Endothelial cell of umbilical vein (primary cell): ENCODE results near the gene MEF2D. TPM values are rescaled to one million over a fixed set of nuclear protein-coding genes. Genes with fewer than 3 reads are reported as not detected.

Source experiments
- BruUV-seq: library from RNA; stranded (reverse); fragments of 400-500 nt; replicated peaks from 2 replicates; lab custom pipeline; 2021; lab: Mats Ljungman, UMichigan
- CTCF ChIA-PET: fragments of 300-600, 350-600 bp; sonication (Branson Sonifier 250); formaldehyde crosslinking; loops from one replicate; lab custom pipeline; 2021; ENCODE audit warnings: antibody characterized with exemption, inconsistent platforms; lab: Charles Lee
- POLR2A ChIA-PET: fragments of 300-600, 350-600 bp; sonication (Branson Sonifier 250); formaldehyde crosslinking; loops from one replicate; lab custom pipeline; 2021; ENCODE audit warnings: antibody characterized with exemption, inconsistent platforms; lab: Charles Lee
- DNase-seq: peaks from one replicate; pipeline ENCODE4 v3.0.0-alpha.2; 2011; ENCODE audit warnings: low read depth, low spot score
- FAIRE-seq: peaks from 2 replicates; lab custom pipeline; 2011; peaks lifted over from hg19 to GRCh38; lab: Jason Lieb, UNC
- H2AFZ ChIP-seq: 2 replicates; pipeline ENCODE4 v1.6.0; 2012; ENCODE audit warnings: low read depth, low read length, control low read depth, inconsistent platforms
- H3K27ac ChIP-seq: 2 replicates; pipeline ENCODE4 v1.5.1; 2011; ENCODE audit warnings: low read depth, mild to moderate bottlenecking, control low read depth, low read length, moderate library complexity; ENCODE audit not compliant: insufficient read depth
- H3K27me3 ChIP-seq, 2 experiments: 2 replicates each; pipeline versions ENCODE4 v1.6.0 to v1.6.1; 2011; ENCODE audit warnings: low read length in 2 of 2, mixed read lengths in 1 of 2; ENCODE audit not compliant: control insufficient read depth in 2 of 2, insufficient read depth in 2 of 2
- H3K36me3 ChIP-seq, 2 experiments: 2 replicates in 1 of 2; 3 replicates in 1 of 2; pipeline ENCODE4 v1.5.1; 2011; ENCODE audit warnings: low read length in 2 of 2, mild to moderate bottlenecking in 1 of 2, moderate library complexity in 1 of 2; ENCODE audit not compliant: control insufficient read depth in 2 of 2, insufficient read depth in 2 of 2; ENCODE audit errors: extremely low read depth in 1 of 2
- H3K4me1 ChIP-seq: 3 replicates; pipeline ENCODE4 v1.5.1; 2011; ENCODE audit warnings: mild to moderate bottlenecking, low read length; ENCODE audit not compliant: control insufficient read depth, insufficient read depth; ENCODE audit errors: extremely low read depth
- H3K4me2 ChIP-seq: 2 replicates; pipeline ENCODE4 v1.6.1; 2011; ENCODE audit warnings: low read length, control low read depth, mixed read lengths; ENCODE audit not compliant: insufficient read depth
- H3K4me3 ChIP-seq, 3 experiments: fragments of 200-600 bp in 1 of 3; sonication (generic), shearing (Covaris generic) in 1 of 3; replicated peaks in 1 of 3; 2 replicates each; pipeline ENCODE4 v1.5.1; 2011 to 2016; ENCODE audit warnings: control low read depth in 3 of 3, low read length in 3 of 3, mild to moderate bottlenecking in 2 of 3, inconsistent platforms in 1 of 3, low read depth in 1 of 3, moderate library complexity in 1 of 3; ENCODE audit not compliant: insufficient read depth in 1 of 3
- H3K79me2 ChIP-seq: 2 replicates; pipeline ENCODE4 v1.6.0; 2012; ENCODE audit warnings: low read length, inconsistent platforms; ENCODE audit not compliant: control insufficient read depth, insufficient read depth
- H3K9ac ChIP-seq: replicated peaks from 2 replicates; pipeline ENCODE3; 2011; ENCODE audit warnings: low read length, control low read depth; ENCODE audit not compliant: insufficient read depth; ENCODE audit errors: extremely low read depth
- H3K9me1 ChIP-seq: replicated peaks from 3 replicates; pipeline ENCODE4 v1.6.0; 2011; ENCODE audit warnings: mild to moderate bottlenecking, low read length; ENCODE audit not compliant: control insufficient read depth, insufficient read depth; ENCODE audit errors: extremely low read depth
- H3K9me3 ChIP-seq: replicated peaks from 2 replicates; pipeline ENCODE4 v1.5.1; 2012; ENCODE audit warnings: low read length, inconsistent platforms; ENCODE audit not compliant: control insufficient read depth, insufficient read depth
- H4K20me1 ChIP-seq: replicated peaks from 2 replicates; pipeline ENCODE3; 2011; ENCODE audit warnings: mild to moderate bottlenecking, low read length; ENCODE audit not compliant: control insufficient read depth, insufficient read depth; ENCODE audit errors: extremely low read depth
- CTCF ChIP-seq, 2 donors: IDR thresholded peaks; 1 replicate in 1 of 2; 2 replicates in 1 of 2; pipeline ENCODE4 v1.5.1; 2011; ENCODE audit warnings: low read length in 2 of 2, mild to moderate bottlenecking in 2 of 2, moderate library complexity in 2 of 2, control low read depth in 1 of 2, inconsistent platforms in 1 of 2, low read depth in 1 of 2; ENCODE audit not compliant: insufficient read depth in 1 of 2; ENCODE audit errors: extremely low read depth in 1 of 2
- EZH2 ChIP-seq: IDR thresholded peaks from 2 replicates; pipeline ENCODE4 v1.6.1; 2012; ENCODE audit warnings: borderline replicate concordance, low read depth, mild to moderate bottlenecking, moderate library complexity, low read length, inconsistent platforms; ENCODE audit not compliant: severe bottlenecking
- FOS ChIP-seq: IDR thresholded peaks from 2 replicates; pipeline ENCODE4 v1.6.1; 2011; ENCODE audit warnings: mild to moderate bottlenecking, low read length, moderate library complexity, borderline replicate concordance; ENCODE audit not compliant: insufficient read depth
- GATA2 ChIP-seq: IDR thresholded peaks from 2 replicates; pipeline ENCODE4 v1.7.0; 2011; ENCODE audit warnings: low read depth, mild to moderate bottlenecking, moderate library complexity, mixed read lengths, low read length; ENCODE audit not compliant: insufficient read length, insufficient read depth
- JUN ChIP-seq: IDR thresholded peaks from 2 replicates; pipeline ENCODE4 v1.6.1; 2011; ENCODE audit warnings: borderline replicate concordance, low read depth; ENCODE audit not compliant: insufficient read length, insufficient read depth
- MAX ChIP-seq: IDR thresholded peaks from 2 replicates; pipeline ENCODE4 v1.6.1; 2011; ENCODE audit not compliant: insufficient read depth, insufficient read length
- MYC ChIP-seq: IDR thresholded peaks from one replicate; pipeline ENCODE4 v1.6.1; 2011; ENCODE audit warnings: mild to moderate bottlenecking, low read depth, low read length
- POLR2A ChIP-seq: IDR thresholded peaks from 2 replicates; pipeline ENCODE4 v1.6.1; 2012; ENCODE audit warnings: low read depth, mild to moderate bottlenecking, control low read depth, low read length
- POLR2AphosphoS5 ChIP-seq: IDR thresholded peaks from 2 replicates; pipeline ENCODE4 v1.6.1; 2012; ENCODE audit warnings: low read depth, mild to moderate bottlenecking, control low read depth, low read length, moderate library complexity; ENCODE audit not compliant: insufficient read depth
- dilution Hi-C: fragments of 300-500 bp; cut with MboI; formaldehyde crosslinking; loops from one replicate; pipeline ENCODE4 v1.15.0; 2019; ENCODE audit warnings: low sequenced_read_pairs; ENCODE audit not compliant: extremely low pct_ligation_motif_present
- intact Hi-C: fragments of 100-400 bp; cut with micrococcal nuclease; formaldehyde crosslinking; loops from one replicate; pipeline ENCODE4 v1.10.0; 2022
- polyA plus RNA-seq, 4 experiments: library from polyadenylated mRNA; depleted of rRNA in 3 of 4; stranded (reverse) in 3 of 4; unstranded in 1 of 4; fragments of >200 nt; gene quantifications; 2 replicates each; pipeline versions ENCODE4 v1.2.1 to v1.2.3, GENCODE V29; 2011 to 2012; ENCODE audit warnings: missing spikeins in 1 of 4
- total RNA-seq: library from RNA; stranded (reverse); gene quantifications from 2 replicates; pipeline ENCODE4 v1.2.3, GENCODE V29; 2021

The MEF2D gene
- total and polyA plus RNA-seq, 2 donors (not counting 3 experiments of a cell fraction or from before 2014, with no cell fraction given): 45.4 to 52.2 TPM

- Histone ChIP-seq H3K4me2 (no peak overlapping the region), H3K9me3 (no peaks in the 10 kb centered on the region), H2AFZ (no peak overlapping the region), H3K27me3 (peaks cover 0 to 3% of the 10 kb centered on the region in 2 experiments), H3K79me2 (no peaks in the 10 kb centered on the region), H3K27ac (no peak overlapping the region), H3K4me3 (no peak overlapping the region), H3K9ac (no peak overlapping the region), H4K20me1 (no peaks in the 10 kb centered on the region), H3K9me1 (no peaks in the 10 kb centered on the region), H3K36me3 (no peaks in the 10 kb centered on the region), H3K4me1 (no peaks in the 10 kb centered on the region)
- FAIRE-seq (no peak), DNase-seq (no peak)
- CTCF ChIA-PET: interaction anchor here (0.7 to 2.7 kb wide), 4 partner anchors 9 to 107 kb away, joined by 3 to 12 read pairs (median 4); no protein-coding TSS in a partner anchor
- dilution Hi-C loops: no loop called here
- POLR2A ChIA-PET: no interaction called here
- no TSS peak for BruUV-seq
- TF ChIP-seq POLR2A (no peak), GATA2 (no peak), JUN (no peak), POLR2AphosphoS5 (no peak), EZH2 (no peak), MAX (no peak), CTCF (IDR thresholded peaks at IDR 0.05; ENCODE audit: extremely low read depth in 1 of 2, insufficient read depth in 1 of 2, low read depth in 1 of 2, low read length in 2 of 2) (no peak), FOS (no peak), MYC (no peak)
- intact Hi-C loops: no loop called here
These were observed 16.2 kb upstream of the MEF2D start for GRCh38 chr1:156516821-156517220.
